ACHN (cell line): ENCODE results near the gene METAP1D.

Source experiments
- DNase-seq: peaks from one replicate; pipeline ENCODE4 v3.0.0-alpha.2; 2015
- in situ Hi-C: cut with HindIII; loops from 2 replicates; pipeline ENCODE4 v1.10.0; 2017; ENCODE audit warnings: low sequenced_read_pairs, low pct_ligation_motif_present, low pct_unique_long_range_greater_than_20kb

METAP1D gene

DNA sequence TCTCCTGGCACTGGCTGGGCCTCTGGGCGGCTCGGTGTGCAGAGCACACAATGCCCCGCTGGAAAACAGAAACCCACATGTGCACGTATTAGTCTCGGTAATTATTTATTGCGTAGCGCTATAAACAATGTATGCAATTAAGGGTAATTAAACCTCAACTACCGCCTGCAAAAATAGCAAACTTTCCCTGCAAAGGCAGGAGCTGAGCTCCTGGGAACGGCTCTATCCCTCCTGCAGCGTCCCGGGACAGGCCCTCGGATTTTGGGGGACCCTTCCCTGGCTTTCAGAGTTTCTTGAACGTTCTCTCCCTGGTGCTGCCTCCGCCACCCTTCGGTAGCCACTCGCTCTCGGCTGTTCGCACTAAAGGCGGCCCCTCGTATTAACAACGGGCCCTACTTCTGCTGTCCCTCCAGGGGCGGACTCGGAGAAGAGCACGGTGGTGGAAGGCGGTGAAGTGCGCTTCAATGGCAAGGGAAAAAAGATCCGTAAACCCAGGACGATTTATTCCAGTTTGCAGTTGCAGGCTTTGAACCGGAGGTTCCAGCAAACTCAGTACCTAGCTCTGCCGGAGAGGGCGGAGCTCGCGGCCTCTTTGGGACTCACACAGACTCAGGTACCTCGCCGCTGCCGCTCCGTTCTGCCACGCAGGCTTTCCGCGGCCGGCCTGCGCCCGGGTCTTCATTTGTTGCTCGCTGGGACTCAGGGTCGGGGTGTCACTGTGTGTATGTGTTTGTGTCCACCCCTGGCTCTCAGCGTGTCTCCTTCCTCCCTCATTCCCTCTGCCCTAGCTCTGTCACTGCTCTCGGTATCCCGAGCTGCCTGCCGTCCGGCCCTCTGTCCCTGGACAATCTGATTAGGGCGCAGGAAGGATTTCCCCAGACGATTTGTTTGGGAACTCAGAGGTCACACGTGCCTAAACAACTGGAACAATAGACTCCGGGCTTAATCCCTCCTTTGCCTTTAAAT lies 86.8 kb downstream of the METAP1D start:
- DNase-seq = no peak
- in situ Hi-C loops = no loop called here

DNA sequence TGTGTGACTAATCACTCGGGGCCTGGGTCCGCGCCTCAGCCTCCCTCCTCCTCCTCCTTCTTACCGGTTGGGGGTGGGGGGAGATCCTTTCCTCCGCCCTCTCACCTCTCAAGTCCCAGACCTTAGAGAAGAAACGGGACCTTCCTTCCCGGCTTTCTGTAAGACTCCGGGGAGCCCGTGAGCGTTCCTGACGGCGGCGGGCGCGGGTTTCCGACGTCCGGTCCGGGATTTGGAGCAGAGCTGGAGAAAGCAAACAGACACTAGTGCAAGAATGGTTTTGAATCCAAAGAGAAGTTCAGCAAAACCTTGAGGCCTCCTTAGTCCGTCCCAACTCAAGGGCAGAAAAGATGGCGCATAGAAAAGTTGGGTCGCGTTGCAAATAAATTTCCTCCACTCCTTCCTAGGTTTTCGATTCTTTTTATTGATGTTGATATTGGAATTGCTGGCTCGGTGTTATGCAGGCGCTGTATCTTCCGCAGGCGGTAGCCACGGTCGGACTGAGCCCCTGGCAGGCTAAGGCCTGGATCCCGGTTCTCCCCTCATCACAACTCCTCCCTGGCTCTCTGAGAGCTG lies 87.5 kb downstream of the METAP1D start:
- DNase-seq = no peak
- in situ Hi-C loops = no loop called here

DNA sequence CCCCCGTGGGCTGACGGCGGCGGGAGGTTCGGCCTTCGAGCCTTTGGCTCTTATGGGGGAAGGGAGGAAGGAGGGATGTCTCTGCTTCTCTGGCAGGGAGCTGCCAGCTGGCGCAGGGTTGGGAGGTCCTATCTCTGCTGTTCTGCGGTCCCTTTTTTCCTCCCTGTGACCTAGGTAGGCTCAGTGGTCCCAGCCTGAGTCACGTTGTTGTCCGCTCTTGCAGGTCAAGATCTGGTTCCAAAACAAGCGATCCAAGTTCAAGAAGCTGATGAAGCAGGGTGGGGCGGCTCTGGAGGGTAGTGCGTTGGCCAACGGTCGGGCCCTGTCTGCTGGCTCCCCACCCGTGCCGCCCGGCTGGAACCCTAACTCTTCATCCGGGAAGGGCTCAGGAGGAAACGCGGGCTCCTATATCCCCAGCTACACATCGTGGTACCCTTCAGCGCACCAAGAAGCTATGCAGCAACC lies 88.1 kb downstream of the METAP1D start:
- in situ Hi-C loops = no loop called here
- no peak for DNase-seq

DNA sequence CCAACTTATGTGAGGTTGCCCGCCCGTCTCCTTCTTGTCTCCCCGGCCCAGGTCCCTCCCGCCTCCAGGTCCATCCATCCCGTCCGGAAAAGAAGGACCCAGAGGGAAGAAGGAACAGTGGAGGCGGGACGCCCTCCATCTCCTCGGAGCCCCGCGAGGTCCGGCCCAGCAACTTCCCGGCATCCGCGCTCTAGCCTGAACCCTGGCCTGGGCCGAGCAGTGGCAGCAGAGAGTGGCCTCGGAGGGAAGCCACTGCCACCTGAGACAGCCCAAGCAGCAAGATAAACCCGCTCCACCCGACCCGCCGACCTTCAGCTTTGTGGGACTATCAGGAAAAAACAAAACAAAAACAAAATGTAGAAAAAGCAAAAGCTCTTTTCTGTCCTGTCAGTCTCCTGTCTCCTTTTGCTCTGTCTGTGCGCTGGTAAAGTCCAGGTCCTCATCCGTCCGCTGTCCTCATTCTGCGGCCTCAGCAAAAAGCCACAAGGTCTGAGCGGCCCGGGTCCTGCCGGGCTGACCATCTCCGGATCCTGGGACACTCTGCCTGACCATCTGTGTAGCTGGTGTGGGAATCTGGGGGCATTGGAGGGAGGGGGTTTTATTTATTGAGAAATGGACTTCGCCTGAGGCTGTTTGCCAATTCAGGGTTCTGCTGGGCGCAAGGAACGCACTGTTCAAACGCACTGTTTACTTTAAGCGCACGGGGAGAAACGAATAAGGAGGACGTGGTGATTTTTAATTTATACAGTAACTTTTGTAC lies 88.7 kb downstream of the METAP1D start:
- in situ Hi-C loops = no loop called here
- no peak for DNase-seq

DNA sequence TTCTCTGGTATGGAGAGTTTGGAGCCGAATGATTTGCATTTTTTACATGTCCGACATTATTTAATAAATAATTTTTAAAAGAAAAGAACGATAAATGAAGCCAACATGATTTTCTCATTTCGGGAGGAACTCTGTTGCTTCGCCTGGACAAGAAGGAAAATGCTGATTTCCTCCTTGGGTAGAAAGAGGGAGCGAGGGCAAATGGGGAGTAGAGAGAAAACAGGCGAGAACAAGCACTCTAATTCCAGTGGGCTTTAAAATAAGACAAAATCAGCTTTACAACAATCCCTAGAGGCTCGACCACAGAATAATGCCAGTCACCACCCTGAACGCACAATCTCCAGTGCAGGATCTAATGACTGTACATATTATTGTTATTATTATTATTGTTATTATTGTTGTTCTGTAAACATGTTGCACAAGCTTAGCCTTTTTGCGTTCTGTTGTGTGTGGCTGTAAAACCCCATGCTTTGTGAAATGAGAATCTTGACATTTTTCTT lies 89.3 kb downstream of the METAP1D start:
- in situ Hi-C loops = no loop called here
- DNase-seq = no peak

DNA sequence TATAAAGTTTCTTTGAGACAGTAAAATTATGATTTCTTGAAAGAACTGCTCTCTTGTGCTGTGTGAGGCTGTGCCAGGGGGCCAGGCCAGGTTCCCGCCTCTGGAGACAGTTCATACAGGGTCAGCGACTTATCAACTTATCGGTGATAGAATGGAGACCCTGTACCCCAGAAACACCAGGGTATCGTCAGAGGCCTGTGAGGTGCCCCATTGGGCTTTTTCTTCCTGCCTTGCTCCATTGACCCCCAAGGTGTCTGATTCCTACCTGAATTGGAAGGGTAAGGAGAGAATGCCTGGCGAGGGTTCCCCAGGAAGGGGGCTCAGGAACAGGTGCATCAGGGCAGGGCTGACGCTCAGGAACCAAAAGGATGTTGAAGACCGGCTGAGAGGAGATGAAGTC lies 89.9 kb downstream of the METAP1D start:
- in situ Hi-C loops = no loop called here
- DNase-seq = no peak

DNA sequence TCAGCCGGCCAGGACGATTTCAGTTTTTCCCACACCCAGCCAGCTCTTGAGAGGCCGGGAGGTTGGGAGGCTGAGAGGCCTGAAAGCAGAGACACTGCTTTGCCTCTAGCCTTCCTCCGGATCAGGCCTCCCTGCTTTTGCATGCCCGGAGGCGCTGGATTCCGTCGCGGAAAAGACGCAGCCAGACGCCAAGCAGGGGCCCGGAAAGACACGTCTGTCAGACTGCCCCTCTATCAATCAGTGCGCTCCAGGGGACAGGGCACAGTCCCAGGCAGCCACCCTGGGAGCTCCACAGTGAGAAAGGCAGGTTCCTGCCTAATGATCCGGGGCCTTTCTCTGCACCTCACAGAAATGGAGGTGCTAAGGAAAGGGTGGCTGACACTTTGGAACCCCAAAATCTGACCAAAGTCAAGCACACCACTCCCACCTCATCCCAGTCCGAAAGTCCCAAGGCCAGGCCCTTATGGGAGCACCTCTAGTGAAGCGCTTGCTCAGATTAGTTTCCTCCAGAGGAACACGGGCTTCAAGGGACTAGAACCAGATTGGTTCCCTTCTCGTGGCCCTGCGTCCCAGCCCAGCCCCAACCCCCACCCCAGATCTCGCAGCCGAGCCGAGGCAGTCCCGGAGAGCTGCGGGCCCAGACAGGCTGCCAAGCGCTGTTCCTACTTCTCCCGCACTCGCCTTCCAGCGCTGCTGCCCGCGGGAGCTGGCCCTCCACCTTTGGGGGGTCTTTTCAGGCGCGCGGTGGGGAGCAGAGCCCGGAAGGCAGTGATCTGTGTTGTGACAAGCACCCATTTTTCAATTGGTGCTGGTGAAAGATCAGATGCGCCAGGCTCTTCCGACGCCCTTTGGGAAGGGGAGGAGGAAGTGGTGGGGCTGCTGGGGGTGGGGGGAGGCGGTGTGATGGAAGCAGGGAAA lies 90.5 kb downstream of the METAP1D start:
- DNase-seq = no peak
- in situ Hi-C loops = no loop called here

DNA sequence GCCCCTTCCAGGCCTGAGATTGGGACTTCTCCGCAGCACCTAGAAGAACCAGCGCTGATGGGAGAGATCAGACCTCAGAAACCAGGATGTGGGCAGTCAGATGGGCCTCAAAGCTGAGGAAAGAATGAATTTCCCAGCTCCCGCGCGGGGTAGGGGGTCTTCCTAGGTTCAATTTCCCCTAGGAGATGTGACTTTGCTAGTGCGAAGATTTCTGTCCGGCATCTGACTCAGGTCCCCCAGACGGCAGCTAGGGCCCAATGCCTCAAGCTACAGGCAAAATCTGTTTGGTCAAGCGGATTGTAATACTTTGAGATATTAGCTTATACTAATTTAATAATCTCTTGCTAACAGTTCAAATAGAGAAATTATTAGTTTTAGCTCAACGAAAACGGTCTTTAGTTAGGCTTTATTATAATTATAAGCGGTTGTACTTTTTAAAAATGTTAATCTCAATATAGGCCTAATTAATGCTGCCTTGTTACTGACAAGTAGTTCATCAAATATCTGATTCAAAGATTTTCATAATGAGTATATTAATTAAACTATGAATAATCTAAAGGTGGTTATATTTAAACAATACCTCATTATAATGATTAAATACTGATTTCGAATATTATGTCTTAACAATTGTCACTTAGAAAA lies 91.4 kb downstream of the METAP1D start:
- DNase-seq = no peak
- in situ Hi-C loops = no loop called here

DNA sequence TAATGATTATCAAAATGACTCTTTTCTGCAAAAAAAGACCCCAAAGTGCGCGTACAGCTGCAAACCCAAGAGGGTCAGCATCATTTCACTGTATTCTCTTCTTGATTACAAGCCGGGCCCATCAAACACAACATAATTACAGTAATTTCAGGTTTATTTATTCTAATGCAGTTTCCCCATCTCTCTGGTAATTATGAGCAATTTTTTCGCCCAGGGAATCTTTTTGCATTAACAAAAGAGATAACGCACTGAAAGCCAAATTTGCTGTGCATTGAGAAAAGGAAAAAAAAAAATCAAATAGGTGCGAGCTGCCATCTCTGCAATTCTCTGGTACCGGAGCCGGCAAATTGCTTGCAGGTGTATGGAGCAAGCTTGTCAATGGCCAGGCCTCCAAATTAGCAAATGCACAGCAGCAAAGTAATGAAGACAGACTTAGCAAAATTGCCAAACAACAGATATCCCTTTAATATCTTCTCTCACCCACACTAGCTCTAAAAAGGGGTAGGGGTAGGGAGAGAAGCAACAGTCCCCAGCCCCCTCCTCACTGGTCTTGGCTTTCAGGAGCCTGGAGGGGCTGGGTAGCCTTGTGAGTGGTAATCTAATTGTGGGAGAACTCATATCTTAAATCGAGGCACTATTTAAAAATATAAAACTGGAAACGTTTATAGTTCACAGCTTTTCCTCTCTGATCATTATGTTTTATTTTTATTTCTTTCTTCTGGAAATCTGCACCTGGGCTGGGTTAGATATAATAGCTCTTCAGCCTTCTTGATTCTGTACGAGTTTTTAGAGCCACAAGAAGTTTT lies 92.2 kb downstream of the METAP1D start:
- in situ Hi-C loops = no loop called here
- no peak for DNase-seq

DNA sequence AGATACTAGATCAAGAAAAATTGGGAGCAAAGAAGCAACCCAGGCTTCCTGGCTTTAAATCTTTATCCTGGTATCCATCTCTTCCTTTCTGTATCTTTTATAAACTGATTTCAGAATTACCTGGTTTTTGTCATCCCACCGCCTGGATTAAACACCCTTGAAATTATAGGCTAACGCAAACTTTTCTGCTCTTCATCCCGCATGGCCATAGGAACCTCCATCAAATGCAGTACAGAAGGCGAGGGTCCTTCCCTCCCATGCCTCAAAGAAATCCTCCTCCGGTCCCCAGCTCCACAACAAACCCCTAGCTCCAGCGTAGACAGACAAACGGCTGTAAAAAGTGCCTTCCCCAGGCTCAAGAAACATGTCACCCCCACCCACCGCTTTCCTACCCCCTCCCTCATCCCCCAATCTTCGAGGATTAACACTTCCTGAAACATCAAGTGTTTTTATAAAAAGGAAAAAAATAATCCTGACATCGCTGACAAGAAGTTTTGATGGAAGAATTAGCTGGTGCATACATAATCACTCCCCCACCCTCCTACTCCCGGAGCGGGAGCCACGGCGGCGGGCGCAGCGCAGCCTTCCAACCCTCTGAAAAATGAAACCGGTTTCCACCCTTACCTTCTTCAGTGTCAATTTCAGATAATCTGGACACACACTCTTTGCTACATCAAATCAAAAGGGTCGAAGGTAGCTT lies 93.1 kb downstream of the METAP1D start:
- no peak for DNase-seq
- in situ Hi-C loops = no loop called here

DNA sequence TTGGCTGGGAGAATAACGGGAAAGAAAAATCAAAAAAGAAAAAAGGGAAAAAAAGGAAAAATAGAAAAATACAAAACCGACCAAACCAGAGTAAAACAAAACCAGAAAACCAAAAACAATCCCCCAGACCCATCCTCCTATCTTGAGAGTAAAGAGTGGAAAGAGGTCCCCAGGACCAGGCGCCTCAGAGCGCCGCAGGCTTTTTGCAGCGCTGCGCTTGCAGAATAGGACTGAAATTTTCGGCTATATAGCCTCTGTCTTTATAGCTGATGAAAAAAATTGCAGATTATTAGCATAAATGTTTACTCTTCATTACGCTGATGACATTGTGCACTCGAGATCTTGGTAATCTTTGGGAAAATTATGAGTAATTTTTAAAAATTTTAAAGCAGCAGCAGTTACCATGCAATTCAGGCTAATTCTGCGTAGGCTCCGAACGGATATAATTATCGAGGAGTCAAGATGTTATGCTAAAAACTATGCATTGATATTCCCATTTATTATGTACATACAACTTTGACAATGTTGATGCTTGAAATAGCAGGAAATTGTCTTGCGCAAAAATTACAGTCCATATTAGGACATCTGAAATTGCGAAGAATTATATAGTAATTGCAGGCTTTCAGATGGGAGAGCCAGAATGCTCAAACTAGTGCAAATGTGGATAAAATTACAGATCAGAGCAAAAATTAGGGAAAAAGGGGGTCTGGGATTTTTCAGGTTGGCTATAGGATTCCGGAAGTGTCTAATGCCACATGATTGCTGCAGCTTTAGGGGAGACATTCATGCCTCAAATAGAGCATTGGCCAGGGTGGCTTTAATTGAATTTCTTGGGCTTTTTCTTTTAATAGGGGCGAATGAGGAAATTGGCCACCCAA lies 93.9 kb downstream of the METAP1D start:
- in situ Hi-C loops = no loop called here
- no peak for DNase-seq

DNA sequence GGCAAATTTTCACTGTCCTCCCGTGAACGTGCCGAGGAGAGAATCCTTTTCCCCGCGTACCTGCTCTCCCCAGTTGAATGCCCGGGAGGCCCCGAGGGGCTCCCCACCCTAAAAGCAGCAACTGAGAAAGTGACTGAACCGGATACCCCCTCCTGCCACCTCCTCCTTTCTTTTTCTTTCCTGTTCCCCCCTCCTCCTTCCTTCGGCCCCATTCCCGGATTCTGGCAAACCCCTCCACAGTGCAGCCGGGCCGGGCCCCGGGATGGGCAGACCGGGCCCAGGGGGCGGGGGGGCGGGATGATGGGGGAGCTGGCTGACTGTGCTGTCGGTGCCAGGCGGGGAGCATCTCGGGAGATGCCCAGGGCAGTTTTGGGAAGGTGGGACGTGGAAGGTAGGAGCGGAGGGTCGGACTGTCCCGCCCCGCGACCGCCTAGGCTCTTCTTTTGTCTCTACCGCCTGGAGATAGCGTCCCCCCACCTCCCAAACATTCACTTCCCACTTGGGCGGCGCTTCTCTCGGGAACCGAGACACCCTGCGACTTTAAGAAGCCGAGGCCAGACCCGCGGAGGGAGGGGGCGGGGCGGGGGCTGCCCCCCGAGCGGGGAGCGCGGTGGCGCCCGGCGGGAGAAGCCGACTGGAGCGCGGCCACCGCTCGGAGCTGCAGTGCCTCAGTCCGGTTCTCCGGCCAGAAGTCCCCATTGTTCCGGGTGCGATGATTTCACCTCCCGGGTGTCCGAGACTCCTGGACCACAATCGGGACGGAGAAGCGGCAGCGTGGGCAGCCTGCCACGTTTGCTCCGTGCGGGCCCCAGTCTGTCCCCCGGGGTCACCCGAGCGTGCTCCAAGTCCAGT lies 94.8 kb downstream of the METAP1D start:
- peak; percentile 74 for DNase-seq
- in situ Hi-C loops = no loop called here

DNA sequence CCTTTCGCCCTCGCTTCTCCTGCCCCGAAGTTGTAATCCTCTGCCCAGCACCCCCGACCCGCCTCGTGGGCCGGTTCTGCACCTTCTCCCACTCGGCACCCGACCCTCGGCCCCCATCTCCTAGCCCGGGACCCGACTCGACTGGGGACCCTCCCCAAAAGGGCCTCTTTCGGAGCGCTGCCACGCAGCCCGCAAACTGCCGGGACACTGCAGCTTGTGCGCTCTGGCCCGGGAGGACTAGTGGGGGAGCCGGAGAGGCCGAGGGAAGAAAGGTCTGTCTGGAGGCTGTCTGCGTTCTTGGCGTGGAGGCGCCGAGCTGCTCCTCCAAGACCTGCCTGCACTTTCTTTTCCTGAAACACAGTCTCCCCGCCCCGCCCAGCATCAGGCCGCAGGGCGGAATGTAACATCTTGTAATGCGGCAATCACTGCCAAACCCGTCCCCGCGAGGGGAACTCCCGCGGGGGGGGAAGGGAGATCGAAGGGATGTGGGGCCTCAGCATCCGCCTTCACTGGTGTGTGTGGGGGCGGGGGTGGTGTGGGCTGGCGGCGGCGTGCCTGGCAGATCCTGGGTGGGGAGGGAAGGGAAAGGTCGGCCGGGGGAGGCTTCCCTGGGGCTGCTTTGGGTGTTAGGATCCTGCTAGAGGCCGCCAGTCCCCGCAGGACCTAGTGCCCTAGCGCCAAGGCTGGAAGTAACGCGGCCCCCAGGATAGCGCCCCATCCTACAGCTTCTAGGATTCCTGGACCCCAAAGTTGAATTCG lies 95.6 kb downstream of the METAP1D start:
- in situ Hi-C loops = no loop called here
- DNase-seq = peak; percentile 94
